Measurements from ENCODE around the gene PPM1M.
A peak's percentile ranks its signal among the peaks of the same experiment; 100 is the strongest.

The PPM1M gene

DNA sequence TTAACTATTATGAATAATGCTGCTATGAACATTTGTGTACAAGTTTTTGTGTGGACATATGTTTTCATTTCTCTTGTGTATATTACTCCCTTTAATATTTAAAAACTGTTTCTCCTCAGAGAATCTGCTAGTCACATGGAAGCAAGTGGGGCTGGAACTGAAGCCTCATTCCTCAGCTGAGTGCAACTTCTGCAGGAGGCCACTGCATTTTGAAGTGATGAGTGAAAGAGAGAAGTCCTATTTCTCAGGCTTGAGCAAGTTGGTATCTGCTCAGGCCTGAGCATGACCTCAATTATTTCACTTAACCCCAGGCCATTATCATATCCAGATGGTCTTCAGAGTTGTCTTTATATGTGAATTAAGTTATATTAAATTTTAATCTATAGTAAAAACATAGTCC lies 31.7 kb upstream of the PPM1M start:
- Mint-ChIP-seq H3K4me1 (peaks cover 21% of the 10 kb centered on the region), H3K27ac (no peak overlapping the region), H3K36me3 (ENCODE audit: low read depth) (peaks cover 66% of the 10 kb centered on the region), H3K27me3 (ENCODE audit: low read depth) (no peaks in the 10 kb centered on the region), H3K4me3 (no peak overlapping the region), H3K9me3 (no peaks in the 10 kb centered on the region)
- TF ChIP-seq, protein P1, sequence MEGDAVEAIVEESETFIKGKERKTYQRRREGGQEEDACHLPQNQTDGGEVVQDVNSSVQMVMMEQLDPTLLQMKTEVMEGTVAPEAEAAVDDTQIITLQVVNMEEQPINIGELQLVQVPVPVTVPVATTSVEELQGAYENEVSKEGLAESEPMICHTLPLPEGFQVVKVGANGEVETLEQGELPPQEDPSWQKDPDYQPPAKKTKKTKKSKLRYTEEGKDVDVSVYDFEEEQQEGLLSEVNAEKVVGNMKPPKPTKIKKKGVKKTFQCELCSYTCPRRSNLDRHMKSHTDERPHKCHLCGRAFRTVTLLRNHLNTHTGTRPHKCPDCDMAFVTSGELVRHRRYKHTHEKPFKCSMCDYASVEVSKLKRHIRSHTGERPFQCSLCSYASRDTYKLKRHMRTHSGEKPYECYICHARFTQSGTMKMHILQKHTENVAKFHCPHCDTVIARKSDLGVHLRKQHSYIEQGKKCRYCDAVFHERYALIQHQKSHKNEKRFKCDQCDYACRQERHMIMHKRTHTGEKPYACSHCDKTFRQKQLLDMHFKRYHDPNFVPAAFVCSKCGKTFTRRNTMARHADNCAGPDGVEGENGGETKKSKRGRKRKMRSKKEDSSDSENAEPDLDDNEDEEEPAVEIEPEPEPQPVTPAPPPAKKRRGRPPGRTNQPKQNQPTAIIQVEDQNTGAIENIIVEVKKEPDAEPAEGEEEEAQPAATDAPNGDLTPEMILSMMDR (IDR thresholded peaks at IDR 0.05; ENCODE audit: unreplicated experiment in 3 of 3), result no peak

DNA sequence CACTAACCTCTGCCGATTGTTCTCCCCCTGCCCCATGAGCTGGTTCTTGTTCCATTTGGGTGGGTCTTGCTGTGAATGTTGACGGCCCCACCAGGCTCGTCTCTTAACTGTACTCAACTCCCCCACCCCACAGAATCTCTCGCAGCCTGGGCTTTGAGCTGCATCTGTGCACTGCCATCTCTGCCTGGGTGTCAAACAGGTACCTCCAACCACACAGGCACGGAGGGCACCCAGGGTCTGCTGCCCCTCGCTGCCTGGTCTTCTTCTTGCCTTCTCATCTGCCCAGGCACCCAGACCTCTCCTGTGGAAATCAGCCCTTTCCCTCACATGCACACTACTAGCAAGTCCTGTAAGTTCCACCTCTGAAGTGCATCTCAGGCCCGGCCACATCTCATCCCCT lies 30.2 kb upstream of the PPM1M start:
- TF ChIP-seq, protein P1 (IDR thresholded peaks at IDR 0.05; ENCODE audit: unreplicated experiment in 3 of 3), result no peak
- peaks cover 29% of the 10 kb centered on the region for H3K4me1 Mint-ChIP-seq
- peak overlapping the region in 1 of 3 experiments; percentile 35 for H3K27ac Mint-ChIP-seq
- peaks cover 53% of the 10 kb centered on the region for H3K36me3 Mint-ChIP-seq (ENCODE audit: low read depth)
- H3K4me3 Mint-ChIP-seq, result no peak overlapping the region
- no peaks in the 10 kb centered on the region for H3K9me3 Mint-ChIP-seq
- H3K27me3 Mint-ChIP-seq (ENCODE audit: low read depth), result no peaks in the 10 kb centered on the region

DNA sequence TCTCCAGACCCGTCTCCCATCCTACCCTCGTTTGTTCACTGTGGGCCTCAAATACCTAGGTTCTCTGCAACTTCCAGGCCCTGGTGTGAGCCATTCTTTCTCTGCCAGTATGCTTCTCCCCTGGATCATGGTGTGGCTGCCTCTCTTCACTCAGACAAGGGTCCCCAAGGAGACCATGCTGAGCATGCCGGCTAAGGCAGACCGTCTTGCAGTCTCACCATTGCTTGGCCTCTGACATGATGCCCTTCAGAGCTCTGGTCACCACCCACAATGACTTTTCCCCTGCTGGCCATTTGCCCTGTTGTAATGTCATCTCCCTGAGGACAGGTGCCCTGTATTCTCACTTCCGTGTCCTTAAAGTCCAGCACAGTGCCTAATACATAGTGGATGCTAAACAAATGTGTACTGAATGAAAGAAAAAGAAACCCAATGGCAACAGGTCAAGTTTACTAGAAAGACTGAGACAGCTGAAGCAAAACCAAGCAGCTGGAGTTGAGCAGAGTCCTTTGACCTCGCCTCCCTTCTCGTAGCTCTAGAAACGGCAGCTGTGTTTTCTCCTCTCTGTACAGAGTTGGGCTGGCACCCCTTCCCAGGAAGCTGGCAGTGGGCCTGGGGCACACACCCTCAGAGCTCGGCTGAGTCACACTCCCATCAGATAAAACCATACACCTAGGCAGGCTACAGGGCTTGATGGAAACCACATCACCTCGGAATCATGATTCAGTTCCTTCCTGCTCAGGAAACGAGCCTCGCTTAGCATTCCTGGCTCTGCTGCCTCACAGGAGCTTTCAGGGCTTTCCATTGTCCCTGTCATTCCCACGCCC lies 28.8 kb upstream of the PPM1M start:
- Mint-ChIP-seq H3K4me1 (peaks cover 33% of the 10 kb centered on the region), H3K4me3 (no peak overlapping the region), H3K27ac (peak overlapping the region; percentile 43 to 81 (median 76)), H3K9me3 (no peaks in the 10 kb centered on the region), H3K36me3 (ENCODE audit: low read depth) (peaks cover 41% of the 10 kb centered on the region), H3K27me3 (ENCODE audit: low read depth) (no peaks in the 10 kb centered on the region)
- TF ChIP-seq, protein P1 (IDR thresholded peaks at IDR 0.05; ENCODE audit: unreplicated experiment in 3 of 3), result no peak

DNA sequence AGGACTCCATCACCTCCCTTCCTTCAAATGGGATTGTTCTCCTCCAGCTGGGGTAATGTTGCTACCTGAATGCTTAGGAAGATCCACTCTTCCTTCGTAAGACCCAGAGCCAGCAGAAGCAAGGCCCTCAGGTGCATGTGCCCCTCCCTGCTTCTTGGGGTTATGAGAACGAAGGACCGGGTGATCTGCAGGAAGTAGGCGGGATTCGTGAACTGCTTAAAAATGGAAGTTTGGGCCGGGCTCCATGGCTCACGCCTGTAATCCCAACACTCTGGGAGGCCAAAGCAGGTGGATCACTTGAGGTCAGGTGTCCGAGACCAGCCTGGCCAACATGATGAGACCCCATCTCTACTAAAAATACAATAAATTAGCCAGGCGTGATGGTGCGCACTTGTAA lies 28.2 kb upstream of the PPM1M start:
- TF ChIP-seq, protein P1 (IDR thresholded peaks at IDR 0.05; ENCODE audit: unreplicated experiment in 3 of 3), result no peak
- peaks cover 3% of the 10 kb centered on the region for H3K27me3 Mint-ChIP-seq (ENCODE audit: low read depth)
- no peaks in the 10 kb centered on the region for H3K9me3 Mint-ChIP-seq
- H3K4me3 Mint-ChIP-seq, result no peak overlapping the region
- H3K36me3 Mint-ChIP-seq (ENCODE audit: low read depth), result peaks cover 35% of the 10 kb centered on the region
- H3K27ac Mint-ChIP-seq, result peak overlapping the region; percentile 43 to 81 (median 76)
- peaks cover 33% of the 10 kb centered on the region for H3K4me1 Mint-ChIP-seq

DNA sequence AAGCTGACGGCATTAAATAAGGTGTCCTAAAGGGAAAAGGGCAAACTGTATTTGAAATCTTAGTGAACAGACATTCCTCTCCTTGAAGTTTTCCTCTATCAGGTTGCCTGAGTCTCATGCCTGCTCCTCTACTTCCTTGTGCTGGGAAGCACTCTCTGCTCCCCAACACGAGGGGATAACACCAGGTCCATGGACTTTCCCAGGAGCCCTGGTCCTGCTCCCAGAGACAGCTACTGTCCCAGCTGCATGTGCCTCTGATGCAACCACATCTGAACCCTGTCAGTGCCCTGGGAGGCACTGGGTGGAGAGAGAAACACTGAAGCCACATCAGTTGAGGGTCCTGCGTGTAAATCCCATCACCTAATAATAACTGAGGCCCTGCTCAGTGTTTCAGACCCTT lies 27.5 kb upstream of the PPM1M start:
- H3K36me3 Mint-ChIP-seq (ENCODE audit: low read depth), result peaks cover 31% of the 10 kb centered on the region
- TF ChIP-seq, protein P1 (IDR thresholded peaks at IDR 0.05; ENCODE audit: unreplicated experiment in 3 of 3), result no peak
- H3K9me3 Mint-ChIP-seq, result no peaks in the 10 kb centered on the region
- H3K27ac Mint-ChIP-seq, result peak overlapping the region in 1 of 3 experiments; percentile 81
- H3K27me3 Mint-ChIP-seq (ENCODE audit: low read depth), result peaks cover 3% of the 10 kb centered on the region
- H3K4me1 Mint-ChIP-seq, result peaks cover 33% of the 10 kb centered on the region
- H3K4me3 Mint-ChIP-seq, result no peak overlapping the region

DNA sequence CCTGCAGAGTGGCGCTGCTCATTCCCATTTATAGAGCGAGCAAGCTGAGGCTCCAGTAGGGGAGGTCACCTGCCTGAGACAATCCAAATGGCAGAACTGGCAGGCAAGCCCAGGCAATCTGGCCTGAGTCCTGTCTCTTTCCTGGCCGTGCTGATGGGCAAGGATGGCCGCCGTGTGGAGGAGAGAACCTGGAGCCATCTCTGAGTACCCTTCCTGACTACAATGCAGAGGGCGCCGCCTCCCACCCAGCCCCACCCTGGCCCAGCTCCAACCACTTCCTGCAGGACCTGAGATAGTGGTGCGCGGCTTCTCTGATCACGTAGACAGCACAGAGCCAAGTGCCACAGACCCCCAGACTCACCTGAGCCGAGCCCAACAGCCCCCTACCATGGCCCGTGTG lies 27.1 kb upstream of the PPM1M start:
- Mint-ChIP-seq H3K27ac (peak overlapping the region; percentile 73 to 89 (median 82)), H3K4me1 (peaks cover 33% of the 10 kb centered on the region), H3K36me3 (ENCODE audit: low read depth) (peaks cover 28% of the 10 kb centered on the region), H3K27me3 (ENCODE audit: low read depth) (peaks cover 3% of the 10 kb centered on the region), H3K4me3 (no peak overlapping the region), H3K9me3 (no peaks in the 10 kb centered on the region)
- TF ChIP-seq, protein P1 (IDR thresholded peaks at IDR 0.05; ENCODE audit: unreplicated experiment in 3 of 3), result no peak
